HCT116 (cell line): ENCODE results near the gene SLC6A18. TPM values are rescaled to one million over a fixed set of nuclear protein-coding genes. Genes with fewer than 3 reads are reported as not detected.

ENCODE experiments used
- ATAC-seq: fragments of 200-7000 bp; cut with Tn5 transposase; 2 replicates; pipeline ENCODE4 v1.9.1; 2020; ENCODE audit warnings: mild to moderate bottlenecking, moderate library complexity
- BruUV-seq: library from RNA; stranded (reverse); fragments of 400-500 nt; replicated peaks from 2 replicates; lab custom pipeline; 2021; lab: Mats Ljungman, UMichigan
- CTCF ChIA-PET: fragments of 300-600 bp; sonication (Branson Sonifier 250); formaldehyde crosslinking; loops from one replicate; lab custom pipeline; 2021; ENCODE audit warnings: antibody characterized with exemption; lab: Charles Lee
- POLR2A ChIA-PET: fragments of 300-600, 350-600 bp; sonication (Branson Sonifier 250); formaldehyde crosslinking; loops from one replicate; lab custom pipeline; 2021; ENCODE audit warnings: antibody characterized with exemption; lab: Charles Lee
- RAD21 ChIA-PET, 2 experiments: fragments of 300-600 bp; sonication (Branson Sonifier 250); formaldehyde crosslinking; loops; one replicate each; lab custom pipeline; 2023; ENCODE audit warnings: low total read pairs in 2 of 2; ENCODE audit not compliant: uncharacterized antibody in 2 of 2, unreplicated experiment in 2 of 2, low non-redundant PET in 1 of 2; lab: Charles Lee
- DNase-seq: peaks from one replicate; pipeline ENCODE4 v3.0.0-alpha.2; 2010; ENCODE audit warnings: low read depth, low spot score
- H2AFZ ChIP-seq: fragments of 200-600 bp; shearing (Covaris generic), sonication (generic); 2 replicates; pipeline ENCODE4 v1.6.1; 2017; ENCODE audit warnings: low read depth, mixed run types, mixed read lengths, antibody characterized with exemption, low read length; ENCODE audit not compliant: poor library complexity, severe bottlenecking
- H3K27ac ChIP-seq: 2 replicates; pipeline ENCODE4 v1.5.1; 2012; ENCODE audit warnings: low read depth, low read length
- H3K27me3 ChIP-seq: fragments of 200-600 bp; sonication (generic); 2 replicates; pipeline ENCODE4 v1.6.1; 2016; ENCODE audit warnings: mixed run types, low read length, mixed read lengths; ENCODE audit not compliant: insufficient read depth
- H3K36me3 ChIP-seq, 2 experiments: fragments of 200-500 bp in 1 of 2; fragments of 200-600 bp in 1 of 2; sonication (Bioruptor generic) in 1 of 2; sonication (generic) in 1 of 2; 2 replicates each; pipeline versions ENCODE4 v1.5.1 to v1.6.1; 2014 to 2016; ENCODE audit warnings: low read length in 2 of 2, inconsistent platforms in 1 of 2, mixed read lengths in 1 of 2, mixed run types in 1 of 2; ENCODE audit not compliant: insufficient read depth in 2 of 2, control insufficient read depth in 1 of 2
- H3K4me1 ChIP-seq, 2 experiments: fragments of 200-600 bp in 1 of 2; sonication (generic) in 1 of 2; 2 replicates each; pipeline versions ENCODE4 v1.5.1 to v1.6.1; 2012 to 2017; ENCODE audit warnings: low read length in 2 of 2, inconsistent platforms in 1 of 2, mild to moderate bottlenecking in 1 of 2, mixed read lengths in 1 of 2, mixed run types in 1 of 2, moderate library complexity in 1 of 2; ENCODE audit not compliant: insufficient read depth in 2 of 2, control insufficient read depth in 1 of 2
- H3K4me2 ChIP-seq: fragments of 200-600 bp; sonication (generic); 2 replicates; pipeline ENCODE4 v1.6.1; 2017; ENCODE audit warnings: mixed run types, low read length, mixed read lengths
- H3K4me3 ChIP-seq, 2 experiments: fragments of 200-600 bp in 1 of 2; sonication (generic) in 1 of 2; replicated peaks in 1 of 2; 2 replicates each; pipeline ENCODE4 v1.5.1; 2011 to 2016; ENCODE audit warnings: low read length in 2 of 2, control low read depth in 1 of 2, low read depth in 1 of 2, mild to moderate bottlenecking in 1 of 2, mixed read lengths in 1 of 2, mixed run types in 1 of 2
- H3K79me2 ChIP-seq: fragments of 200-600 bp; sonication (generic); 2 replicates; pipeline ENCODE4 v1.6.1; 2017; ENCODE audit warnings: mild to moderate bottlenecking, mixed run types, low read length, moderate library complexity, mixed read lengths; ENCODE audit not compliant: insufficient read depth
- H3K9ac ChIP-seq: fragments of 200-600 bp; sonication (generic); 2 replicates; pipeline ENCODE4 v1.6.1; 2016; ENCODE audit warnings: low read length, mixed read lengths
- H3K9me2 ChIP-seq: fragments of 200-600 bp; sonication (generic), shearing (Covaris generic); 2 replicates; pipeline ENCODE4 v1.6.1; 2017; ENCODE audit warnings: mixed run types, mild to moderate bottlenecking, moderate library complexity; ENCODE audit not compliant: insufficient read depth
- H3K9me3 ChIP-seq, 2 experiments: fragments of 200-500 bp in 1 of 2; fragments of 200-600 bp in 1 of 2; sonication (Bioruptor generic) in 1 of 2; sonication (generic) in 1 of 2; 2 replicates each; pipeline ENCODE4 v1.6.1; 2014 to 2017; ENCODE audit warnings: low read length in 2 of 2, mixed read lengths in 2 of 2, inconsistent platforms in 1 of 2, low read depth in 1 of 2, mild to moderate bottlenecking in 1 of 2, mixed run types in 1 of 2, moderate library complexity in 1 of 2; ENCODE audit not compliant: control insufficient read depth in 1 of 2, insufficient read depth in 1 of 2
- H4K20me1 ChIP-seq: fragments of 200-600 bp; sonication (generic), shearing (Covaris generic); 2 replicates; pipeline ENCODE4 v1.6.1; 2017; ENCODE audit warnings: mixed run types, mild to moderate bottlenecking, moderate library complexity; ENCODE audit not compliant: insufficient read depth
- CBX3 ChIP-seq: IDR thresholded peaks from 2 replicates; pipeline ENCODE4 v1.6.1; 2012; ENCODE audit warnings: low read depth
- CEBPB ChIP-seq: IDR thresholded peaks from 2 replicates; pipeline ENCODE4 v1.6.1; 2012; ENCODE audit warnings: low read depth
- EGR1 ChIP-seq: IDR thresholded peaks from 2 replicates; pipeline ENCODE4 v1.6.1; 2012; ENCODE audit warnings: low read depth
- ELF1 ChIP-seq: IDR thresholded peaks from 2 replicates; pipeline ENCODE4 v1.6.1; 2012; ENCODE audit warnings: low read depth, borderline replicate concordance
- EZH2 ChIP-seq: fragments of 200-600 bp; sonication (generic); IDR thresholded peaks from 2 replicates; pipeline ENCODE4 v1.6.1; 2017; ENCODE audit warnings: antibody characterized with exemption, mixed run types
- POLR2A ChIP-seq: IDR thresholded peaks from 2 replicates; pipeline ENCODE4 v1.7.0; 2011; ENCODE audit warnings: borderline replicate concordance; ENCODE audit not compliant: insufficient read depth, insufficient read length; ENCODE audit errors: extremely low read depth
- RAD21 ChIP-seq: IDR thresholded peaks from 2 replicates; pipeline ENCODE4 v1.6.1; 2012; ENCODE audit warnings: low read depth, mild to moderate bottlenecking
- ZNF274 ChIP-seq: fragments of 200-500 bp; sonication (Bioruptor generic); IDR thresholded peaks from 2 replicates; pipeline ENCODE4 v1.6.1; 2014; ENCODE audit warnings: mild to moderate bottlenecking, low read depth, low read length, inconsistent platforms
- intact Hi-C: fragments of 100-400 bp; cut with micrococcal nuclease; formaldehyde crosslinking; loops from 2 replicates; pipeline ENCODE4 v1.10.0; 2022
- total RNA-seq: library from RNA; stranded (reverse); gene quantifications from one replicate; pipeline ENCODE4 v1.2.1, GENCODE V29; 2021; ENCODE audit not compliant: unreplicated experiment
- TF ChIP-seq, protein P1 (sequence below): IDR thresholded peaks from 2 replicates; pipeline ENCODE4 v1.6.1; 2012
- TF ChIP-seq, protein P2 (sequence below): IDR thresholded peaks from 2 replicates; pipeline ENCODE4 v1.6.1; 2012

Gene SLC6A18
- total RNA-seq, 1 experiment from 2014 or later = not detected

DNA sequence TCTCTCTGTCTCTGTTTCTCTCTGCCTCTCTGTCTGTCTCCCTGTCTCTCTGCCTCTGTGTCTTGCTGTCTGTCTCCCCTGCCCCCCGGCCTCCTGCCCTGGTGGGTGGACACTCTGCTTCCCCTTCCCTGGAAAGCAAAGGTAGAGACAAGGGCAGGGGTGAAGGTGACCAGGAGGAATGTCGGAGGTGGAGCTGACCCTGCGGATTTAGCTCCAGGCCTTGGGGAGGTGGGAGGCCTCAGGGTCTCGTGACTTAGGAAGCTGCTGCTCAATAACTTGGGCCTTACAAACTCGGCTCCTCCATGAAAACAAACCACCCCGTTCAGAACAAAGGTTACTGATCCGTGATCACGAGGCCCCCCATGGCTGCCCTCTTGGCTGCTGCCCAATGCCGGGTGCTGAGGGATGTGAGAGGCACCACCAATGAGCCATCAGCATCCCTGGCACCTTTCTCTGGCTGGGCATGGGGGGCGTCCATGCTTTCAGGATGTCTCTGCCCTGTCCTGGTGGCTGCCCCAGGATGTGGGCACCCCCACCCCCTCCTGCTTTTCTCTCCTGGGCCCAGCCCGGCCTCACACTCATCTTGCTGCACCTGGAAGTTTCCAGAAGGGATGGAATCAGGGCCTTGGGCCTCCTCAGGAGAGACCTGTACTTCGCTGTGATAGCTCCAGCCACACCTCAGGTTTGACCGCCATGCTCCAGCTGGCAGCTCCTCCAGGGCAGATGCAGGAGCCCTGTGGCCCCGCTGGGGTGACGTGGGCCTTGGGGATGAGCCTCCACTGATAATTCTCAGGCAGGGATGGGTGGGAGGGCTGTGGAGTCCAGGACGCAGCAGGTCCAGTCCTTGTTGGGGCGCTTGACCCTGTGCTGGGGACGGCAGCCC lies 38.6 kb upstream of the SLC6A18 start:
- Histone ChIP-seq H3K4me1 (no peaks in the 10 kb centered on the region), H3K4me3 (no peak overlapping the region), H3K4me2 (no peak overlapping the region), H2AFZ (no peak overlapping the region), H3K36me3 (no peaks in the 10 kb centered on the region), H3K79me2 (no peaks in the 10 kb centered on the region), H3K9me2 (no peaks in the 10 kb centered on the region), H3K27ac (no peak overlapping the region), H4K20me1 (no peaks in the 10 kb centered on the region), H3K9me3 (no peaks in the 10 kb centered on the region), H3K27me3 (no peaks in the 10 kb centered on the region), H3K9ac (no peak overlapping the region)
- no peak for TF ChIP-seq ZNF274
- TF ChIP-seq RAD21 = no peak
- no peak for TF ChIP-seq ELF1
- TF ChIP-seq, protein P1, sequence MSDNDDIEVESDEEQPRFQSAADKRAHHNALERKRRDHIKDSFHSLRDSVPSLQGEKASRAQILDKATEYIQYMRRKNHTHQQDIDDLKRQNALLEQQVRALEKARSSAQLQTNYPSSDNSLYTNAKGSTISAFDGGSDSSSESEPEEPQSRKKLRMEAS = no peak
- TF ChIP-seq POLR2A = no peak
- TF ChIP-seq CBX3 = no peak
- no peak for TF ChIP-seq EZH2
- TF ChIP-seq EGR1 = no peak
- TF ChIP-seq CEBPB = no peak
- TF ChIP-seq, protein P2, sequence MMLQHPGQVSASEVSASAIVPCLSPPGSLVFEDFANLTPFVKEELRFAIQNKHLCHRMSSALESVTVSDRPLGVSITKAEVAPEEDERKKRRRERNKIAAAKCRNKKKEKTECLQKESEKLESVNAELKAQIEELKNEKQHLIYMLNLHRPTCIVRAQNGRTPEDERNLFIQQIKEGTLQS = no peak
- POLR2A ChIA-PET = no interaction called here
- intact Hi-C loops = no loop called here
- CTCF ChIA-PET = interaction anchor here (1.0 kb wide), 1 partner anchor 12 kb away, joined by 3 read pairs; no protein-coding TSS in a partner anchor
- RAD21 ChIA-PET = no interaction called here
- DNase-seq (no peak), ATAC-seq (no peak)
- BruUV-seq = no TSS peak
